B cell (primary cell): ENCODE measurements around the gene FSIP1. TPM values are rescaled to one million over a fixed set of nuclear protein-coding genes. Genes with fewer than 3 reads are reported as not detected.

Experiments used
- ATAC-seq: fragments of 200-7000 bp; cut with Tn5 transposase; one replicate; pipeline ENCODE4 v1.10.0; 2021; ENCODE audit warnings: low read depth, mild to moderate bottlenecking, moderate number of reproducible peaks, moderate library complexity
- CTCF ChIA-PET: fragments of 350-600 bp; sonication (Branson Sonifier 250); formaldehyde crosslinking; loops from one replicate; lab custom pipeline; 2021; ENCODE audit warnings: antibody characterized with exemption, inconsistent platforms; lab: Charles Lee
- POLR2A ChIA-PET: fragments of 350-600 bp; sonication (Branson Sonifier 250); formaldehyde crosslinking; loops from one replicate; lab custom pipeline; 2021; ENCODE audit warnings: antibody characterized with exemption; lab: Charles Lee
- DNase-seq: peaks from one replicate; pipeline ENCODE4 v3.0.0; 2013
- H2AFZ ChIP-seq: 2 replicates; pipeline ENCODE4 v1.6.1; 2012; ENCODE audit warnings: mild to moderate bottlenecking, low read depth, low read length; ENCODE audit not compliant: insufficient read depth, poor library complexity, severe bottlenecking
- H3K27ac ChIP-seq, 2 donors: 1 replicate in 1 of 2; 2 replicates in 1 of 2; pipeline ENCODE4 v1.5.1; 2012 to 2013; ENCODE audit warnings: low read length in 2 of 2, mild to moderate bottlenecking in 2 of 2, moderate library complexity in 1 of 2
- H3K27me3 ChIP-seq, 4 experiments: fragments of 200-600 bp in 1 of 4; sonication (generic) in 1 of 4; replicated peaks in 1 of 4; 1 replicate in 2 of 4; 2 replicates in 2 of 4; pipeline versions ENCODE4 v1.6.1 to v1.7.0; 2013 to 2016; ENCODE audit warnings: low read length in 3 of 4, mild to moderate bottlenecking in 2 of 4, mixed read lengths in 1 of 4, moderate library complexity in 1 of 4; ENCODE audit not compliant: insufficient read depth in 4 of 4, control insufficient read depth in 3 of 4; ENCODE audit errors: control extremely low read depth in 1 of 4
- H3K36me3 ChIP-seq, 2 experiments: replicated peaks in 1 of 2; 1 replicate in 1 of 2; 2 replicates in 1 of 2; pipeline versions ENCODE4 v1.6.1 to v1.7.1; 2013; ENCODE audit warnings: low read length in 1 of 2; ENCODE audit not compliant: insufficient read depth in 2 of 2, control insufficient read depth in 1 of 2; ENCODE audit errors: control extremely low read depth in 1 of 2, extremely low read depth in 1 of 2
- H3K4me1 ChIP-seq, 2 donors: fragments of 200-600 bp in 1 of 2; sonication (generic) in 1 of 2; 1 replicate in 1 of 2; 2 replicates in 1 of 2; pipeline versions ENCODE4 v1.5.1 to v1.6.1; 2013 to 2017; ENCODE audit warnings: low read length in 2 of 2; ENCODE audit not compliant: control insufficient read depth in 2 of 2, insufficient read depth in 2 of 2
- H3K4me2 ChIP-seq: replicated peaks from 2 replicates; pipeline ENCODE3; 2012; ENCODE audit warnings: mild to moderate bottlenecking, low read depth, low read length; ENCODE audit not compliant: poor library complexity, severe bottlenecking
- H3K4me3 ChIP-seq, 5 experiments: fragments of 200-600 bp in 1 of 5; sonication (generic) in 1 of 5; 1 replicate in 3 of 5; 2 replicates in 2 of 5; pipeline versions ENCODE4 v1.5.1 to v1.7.0; 2011 to 2016; ENCODE audit warnings: low read length in 4 of 5, mild to moderate bottlenecking in 4 of 5, low read depth in 2 of 5, control low read depth in 1 of 5, moderate library complexity in 1 of 5; ENCODE audit not compliant: insufficient read depth in 1 of 5; ENCODE audit errors: control extremely low read depth in 1 of 5, extremely low read depth in 1 of 5
- H3K79me2 ChIP-seq: fragments of 200-600 bp; sonication (generic); one replicate; pipeline ENCODE4 v1.6.0; 2016; ENCODE audit warnings: low read length; ENCODE audit not compliant: control insufficient read depth, insufficient read depth
- H3K9ac ChIP-seq: fragments of 200-600 bp; sonication (generic); 2 replicates; pipeline ENCODE4 v1.6.1; 2017; ENCODE audit warnings: mild to moderate bottlenecking, low read length, moderate library complexity
- H3K9me3 ChIP-seq, 3 donors: one replicate each; pipeline versions ENCODE4 v1.6.1 to v1.7.1; 2013; ENCODE audit warnings: low read length in 2 of 3; ENCODE audit not compliant: control insufficient read depth in 2 of 3, insufficient read depth in 1 of 3; ENCODE audit errors: control extremely low read depth in 1 of 3
- H4K20me1 ChIP-seq: 2 replicates; pipeline ENCODE4 v1.6.0; 2012; ENCODE audit warnings: mild to moderate bottlenecking, low read length; ENCODE audit not compliant: insufficient read depth, control insufficient read depth, poor library complexity, severe bottlenecking
- H3K27ac Mint-ChIP-seq: one replicate; pipeline ENCODE4 v1.8.0; 2021; ENCODE audit warnings: mixed read lengths
- H3K27me3 Mint-ChIP-seq: one replicate; pipeline ENCODE4 v1.8.0; 2021; ENCODE audit warnings: mixed read lengths
- H3K4me1 Mint-ChIP-seq: one replicate; pipeline ENCODE4 v1.8.0; 2021; ENCODE audit warnings: mixed read lengths
- H3K4me3 Mint-ChIP-seq: one replicate; pipeline ENCODE4 v1.8.0; 2021; ENCODE audit warnings: mixed read lengths
- H3K9me3 Mint-ChIP-seq: one replicate; pipeline ENCODE4 v1.8.0; 2022; ENCODE audit warnings: mixed read lengths; ENCODE audit not compliant: insufficient read depth
- CTCF ChIP-seq: fragments of 200-600 bp; IDR thresholded peaks from one replicate; pipeline ENCODE4 v1.8.0; 2022; ENCODE audit warnings: antibody characterized with exemption, mild to moderate bottlenecking
- EZH2 ChIP-seq: IDR thresholded peaks from 2 replicates; pipeline ENCODE4 v1.6.1; 2012; ENCODE audit warnings: borderline replicate concordance, low read depth, mild to moderate bottlenecking, moderate library complexity, low read length; ENCODE audit not compliant: insufficient read depth, poor library complexity, severe bottlenecking
- WGBS: methylation state at CpG from one replicate; pipeline ENCODE4 v1.1.5; 2013; ENCODE audit warnings: missing lambda C conversion rate; ENCODE audit not compliant: insufficient coverage; 5-methylcytosine and 5-hydroxymethylcytosine counted together
- intact Hi-C: fragments of 100-400 bp; cut with micrococcal nuclease; formaldehyde crosslinking; loops from one replicate; pipeline ENCODE4 v1.10.0; 2022
- polyA plus RNA-seq: library from polyadenylated mRNA; depleted of rRNA; stranded (reverse); fragments of >200 nt; gene quantifications from 2 replicates; pipeline ENCODE4 v1.2.3, GENCODE V29; 2012
- total RNA-seq, 2 donors: library from RNA; stranded (reverse); fragments of 120-200 nt in 1 of 2; gene quantifications; 1 replicate in 1 of 2; 2 replicates in 1 of 2; pipeline versions ENCODE4 v1.2.3 to v1.2.4, GENCODE V29; 2013 to 2022

The FSIP1 gene
- total and polyA plus RNA-seq, 2 donors (not counting 1 experiment from before 2014, with no cell fraction given), result 0.19 to 0.49 TPM

DNA sequence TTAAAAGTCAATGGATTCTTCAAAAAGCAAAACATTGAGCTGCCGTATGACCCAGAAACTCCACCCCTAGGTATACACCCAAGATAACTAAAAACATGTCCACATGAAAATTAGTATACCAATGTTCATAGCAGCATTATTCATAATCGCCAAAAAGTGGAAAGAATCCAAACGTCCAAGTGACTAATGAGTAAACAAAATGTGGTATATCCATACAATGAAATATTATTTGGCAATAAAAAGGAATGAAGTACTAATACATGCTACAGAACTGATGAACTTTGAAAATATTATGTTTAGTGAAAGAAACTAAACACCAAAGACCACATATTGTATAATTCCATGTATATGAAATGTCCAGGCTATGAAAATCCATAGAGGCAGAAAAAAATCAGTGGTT, 123.9 kb downstream of the FSIP1 start:
- Histone ChIP-seq H4K20me1 (no peaks in the 10 kb centered on the region), H3K4me1 (no peaks in the 10 kb centered on the region), H3K79me2 (no peaks in the 10 kb centered on the region), H3K4me3 (no peak overlapping the region), H2AFZ (no peak overlapping the region), H3K27me3 (no peaks in the 10 kb centered on the region), H3K9ac (no peak overlapping the region), H3K27ac (no peak overlapping the region), H3K9me3 (peaks cover 0 to 2% (median 0%) of the 10 kb centered on the region in 3 donors), H3K4me2 (no peak overlapping the region), H3K36me3 (no peaks in the 10 kb centered on the region)
- Mint-ChIP-seq H3K4me1 (no peaks in the 10 kb centered on the region), H3K27ac (no peak overlapping the region), H3K27me3 (peaks cover 32% of the 10 kb centered on the region), H3K4me3 (no peak overlapping the region), H3K9me3 (no peaks in the 10 kb centered on the region)
- POLR2A ChIA-PET, result no interaction called here
- intact Hi-C loops, result no loop called here
- no peak for TF ChIP-seq EZH2
- TF ChIP-seq CTCF, result no peak
- CTCF ChIA-PET, result no interaction called here
- ATAC-seq, result no peak
- WGBS, result 100% methylated on average over 1 of the region's 3 CpGs
- DNase-seq, result no peak

DNA sequence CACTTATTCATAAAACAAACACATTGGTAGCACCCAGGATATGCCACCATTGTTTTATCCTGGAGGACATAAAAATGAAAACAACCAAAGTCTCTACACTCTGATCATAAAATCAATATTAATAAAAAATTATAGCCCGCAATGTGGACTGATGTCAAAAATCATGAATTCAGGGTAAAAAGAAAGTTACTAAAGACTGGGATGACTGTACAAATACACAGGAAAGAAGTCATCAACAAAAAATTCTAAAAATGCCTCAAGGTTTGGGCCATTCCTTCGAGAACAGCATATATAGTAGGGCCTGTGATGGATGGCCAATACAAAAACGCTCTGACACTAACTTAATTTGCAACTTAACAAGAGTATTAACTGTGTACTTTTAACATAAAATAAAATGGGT, 125.0 kb downstream of the FSIP1 start:
- WGBS, result no CpG with 5 or more reads among the region's 3 CpGs
- no peaks in the 10 kb centered on the region for H4K20me1 ChIP-seq
- POLR2A ChIA-PET, result no interaction called here
- Mint-ChIP-seq H3K9me3 (no peaks in the 10 kb centered on the region), H3K4me3 (no peak overlapping the region), H3K27me3 (peaks cover 30% of the 10 kb centered on the region), H3K4me1 (no peaks in the 10 kb centered on the region), H3K27ac (no peak overlapping the region)
- H3K9ac ChIP-seq, result no peak overlapping the region
- H3K4me1 ChIP-seq, result no peaks in the 10 kb centered on the region
- CTCF ChIA-PET, result no interaction called here
- intact Hi-C loops, result no loop called here
- ATAC-seq (no peak), DNase-seq (no peak)
- peaks cover 0 to 2% (median 0%) of the 10 kb centered on the region in 3 donors for H3K9me3 ChIP-seq
- H3K36me3 ChIP-seq, result no peaks in the 10 kb centered on the region
- no peak overlapping the region for H3K4me2 ChIP-seq
- H3K27me3 ChIP-seq, result no peaks in the 10 kb centered on the region
- no peak overlapping the region for H3K27ac ChIP-seq
- H3K4me3 ChIP-seq, result no peak overlapping the region
- no peaks in the 10 kb centered on the region for H3K79me2 ChIP-seq
- no peak for TF ChIP-seq EZH2
- TF ChIP-seq CTCF, result no peak
- H2AFZ ChIP-seq, result no peak overlapping the region
